Activated B cell treated with CpG ODN at 0.5 μM for 24 hours (primary cell): ENCODE data around the gene GNL2. TPM values are rescaled to one million over a fixed set of nuclear protein-coding genes. Genes with fewer than 3 reads are reported as not detected.
"Not testable (repeated sequence)": the region's sequence is repeated elsewhere in the genome, so short reads cannot be mapped to it uniquely, and the experiment has no call there.

Experiments used
- ATAC-seq: fragments of 200-7000 bp; cut with Tn5 transposase; one replicate; pipeline ENCODE4 v1.10.0; 2021; ENCODE audit warnings: low read depth, mild to moderate bottlenecking, moderate library complexity
- CTCF ChIA-PET: fragments of 350-600 bp; sonication (Branson Sonifier 250); formaldehyde crosslinking; loops from one replicate; lab custom pipeline; 2021; ENCODE audit warnings: antibody characterized with exemption; lab: Charles Lee
- POLR2A ChIA-PET: fragments of 350-600 bp; sonication (Branson Sonifier 250); formaldehyde crosslinking; loops from one replicate; lab custom pipeline; 2021; ENCODE audit warnings: antibody characterized with exemption; lab: Charles Lee
- DNase-seq: peaks from one replicate; pipeline ENCODE4 v3.0.0; 2022
- H3K27ac Mint-ChIP-seq: one replicate; pipeline ENCODE4 v1.8.0; 2020; ENCODE audit warnings: mixed read lengths
- H3K27me3 Mint-ChIP-seq: one replicate; pipeline ENCODE4 v1.8.0; 2021; ENCODE audit warnings: mixed read lengths
- H3K36me3 Mint-ChIP-seq: one replicate; pipeline ENCODE4 v1.8.0; 2021; ENCODE audit warnings: low read depth, mixed read lengths
- H3K4me1 Mint-ChIP-seq: one replicate; pipeline ENCODE4 v1.8.0; 2021; ENCODE audit warnings: mixed read lengths
- H3K4me3 Mint-ChIP-seq: one replicate; pipeline ENCODE4 v1.8.0; 2020; ENCODE audit warnings: mild to moderate bottlenecking, mixed read lengths
- H3K9me3 Mint-ChIP-seq: one replicate; pipeline ENCODE4 v1.8.0; 2020; ENCODE audit warnings: mixed read lengths
- CTCF ChIP-seq: fragments of 200-600 bp; IDR thresholded peaks from one replicate; pipeline ENCODE4 v1.8.0; 2022; ENCODE audit warnings: antibody characterized with exemption, mild to moderate bottlenecking
- intact Hi-C: fragments of 100-400 bp; cut with micrococcal nuclease; formaldehyde crosslinking; loops from one replicate; pipeline ENCODE4 v1.15.1; 2024
- total RNA-seq: library from RNA; stranded (reverse); gene quantifications from 2 replicates; pipeline ENCODE4 v1.2.3, GENCODE V29; 2022

Gene GNL2
- total RNA-seq, 1 donor from 2014 or later = 68.0 TPM

DNA sequence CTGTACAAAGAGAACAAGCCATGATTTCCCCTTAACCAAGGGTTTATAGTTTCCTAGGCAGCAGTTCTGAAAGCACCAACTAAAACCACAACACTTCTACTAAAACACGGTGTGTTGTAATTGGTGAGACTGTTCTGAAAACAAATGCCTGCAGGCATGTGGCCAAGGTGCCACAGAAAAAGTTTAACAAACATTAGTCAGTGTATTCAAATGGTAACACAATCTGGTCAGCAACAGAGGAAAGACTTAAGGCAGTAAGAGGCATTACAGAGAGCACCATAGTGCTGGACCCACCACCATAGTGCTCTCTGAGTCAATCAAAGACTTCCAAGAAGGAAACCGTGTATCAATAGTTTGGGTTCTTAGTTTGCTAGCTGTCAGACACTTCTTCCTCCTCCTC, 58.4 kb downstream of the GNL2 start:
- CTCF ChIA-PET = no interaction called here
- Mint-ChIP-seq H3K4me3 (no peak overlapping the region), H3K9me3 (no peaks in the 10 kb centered on the region), H3K27ac (no peak overlapping the region), H3K27me3 (no peaks in the 10 kb centered on the region), H3K36me3 (peaks cover 75% of the 10 kb centered on the region), H3K4me1 (peaks cover 1% of the 10 kb centered on the region)
- DNase-seq = no peak
- intact Hi-C loops = no loop called here
- TF ChIP-seq CTCF = no peak
- no peak for ATAC-seq
- POLR2A ChIA-PET = no interaction called here

DNA sequence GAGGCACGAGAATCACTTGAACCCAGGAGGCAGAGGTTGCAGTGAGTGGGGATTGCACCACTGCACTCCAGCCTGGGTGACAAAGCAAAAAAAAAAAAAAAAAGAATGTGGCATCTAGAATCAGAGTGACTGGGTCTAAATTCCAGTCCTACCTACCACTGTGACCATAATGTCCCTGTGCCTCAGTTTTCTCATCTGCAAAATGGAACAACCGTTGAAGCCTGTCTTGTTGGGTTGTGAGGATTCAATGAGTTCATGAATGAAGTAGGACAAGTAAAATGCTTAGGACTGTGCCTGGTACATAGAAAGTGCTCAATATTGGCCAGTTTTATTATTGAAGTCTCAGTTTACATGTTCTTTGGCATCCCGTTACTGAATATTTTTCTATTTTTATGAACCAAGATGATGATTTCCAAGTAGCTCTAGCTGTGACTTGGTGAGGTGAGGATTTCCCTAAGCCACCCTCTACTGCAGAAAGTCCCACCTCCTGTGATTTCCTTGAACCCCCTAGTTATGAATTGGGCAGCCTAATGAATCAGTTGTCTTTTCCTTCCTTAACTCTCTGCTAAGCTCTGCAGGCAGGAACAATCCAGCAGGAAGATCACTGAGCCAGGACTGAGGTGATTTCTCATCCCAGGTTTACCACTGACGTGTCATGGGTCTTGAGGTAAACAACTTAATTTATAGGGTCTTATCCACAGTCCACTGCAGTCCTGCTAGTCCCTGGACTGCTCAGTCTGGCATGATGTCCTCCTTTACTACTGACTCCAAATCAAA, 62.2 kb downstream of the GNL2 start:
- Mint-ChIP-seq H3K4me3 (no peak overlapping the region), H3K4me1 (peaks cover 1% of the 10 kb centered on the region), H3K27ac (no peak overlapping the region), H3K27me3 (no peaks in the 10 kb centered on the region), H3K9me3 (no peaks in the 10 kb centered on the region), H3K36me3 (peaks cover 43% of the 10 kb centered on the region)
- POLR2A ChIA-PET = interaction anchor here (1.3 kb wide), 1 partner anchor 20 kb away, joined by 5 read pairs; no protein-coding TSS in a partner anchor
- no peak for TF ChIP-seq CTCF
- intact Hi-C loops = no loop called here
- DNase-seq (no peak), ATAC-seq (no peak)
- CTCF ChIA-PET = no interaction called here

- POLR2A ChIA-PET = interaction anchor here (0.5 kb wide), 1 partner anchor 17 kb away, joined by 3 read pairs; no protein-coding TSS in a partner anchor
- H3K9me3 Mint-ChIP-seq, intact Hi-C loops, H3K4me1 Mint-ChIP-seq, H3K27ac Mint-ChIP-seq, ATAC-seq, DNase-seq, CTCF ChIA-PET, H3K27me3 Mint-ChIP-seq, H3K4me3 Mint-ChIP-seq: not testable (repeated sequence)
- H3K36me3 Mint-ChIP-seq = peaks cover 35% of the 10 kb centered on the region
Measured at GRCh38 chr1:37532418-37533156, 63.1 kb downstream of the GNL2 start.

DNA sequence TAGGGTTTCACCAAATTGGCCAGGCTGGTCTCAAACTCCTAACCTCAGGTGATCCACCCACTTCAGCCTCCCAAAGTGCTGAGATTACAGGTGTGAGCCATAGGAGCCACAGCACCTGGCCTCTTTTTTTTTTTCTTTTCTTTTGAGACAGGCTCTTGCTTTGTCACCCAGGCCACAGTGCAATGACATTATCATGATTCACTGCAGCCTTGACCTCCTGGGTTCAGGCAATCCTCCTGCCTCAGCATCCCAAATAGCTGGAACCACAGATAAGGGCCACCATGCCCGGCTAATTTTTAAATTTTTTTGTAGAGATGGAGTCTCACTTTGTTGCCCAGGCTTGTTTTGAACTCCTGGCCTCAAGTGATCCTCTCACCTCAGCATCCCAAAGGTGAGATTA, 65.8 kb downstream of the GNL2 start:
- H3K4me3 Mint-ChIP-seq, POLR2A ChIA-PET, CTCF ChIA-PET, intact Hi-C loops, H3K4me1 Mint-ChIP-seq, ATAC-seq, H3K9me3 Mint-ChIP-seq, H3K27me3 Mint-ChIP-seq, H3K27ac Mint-ChIP-seq, DNase-seq: not testable (repeated sequence)
- peaks cover 12% of the 10 kb centered on the region for H3K36me3 Mint-ChIP-seq

DNA sequence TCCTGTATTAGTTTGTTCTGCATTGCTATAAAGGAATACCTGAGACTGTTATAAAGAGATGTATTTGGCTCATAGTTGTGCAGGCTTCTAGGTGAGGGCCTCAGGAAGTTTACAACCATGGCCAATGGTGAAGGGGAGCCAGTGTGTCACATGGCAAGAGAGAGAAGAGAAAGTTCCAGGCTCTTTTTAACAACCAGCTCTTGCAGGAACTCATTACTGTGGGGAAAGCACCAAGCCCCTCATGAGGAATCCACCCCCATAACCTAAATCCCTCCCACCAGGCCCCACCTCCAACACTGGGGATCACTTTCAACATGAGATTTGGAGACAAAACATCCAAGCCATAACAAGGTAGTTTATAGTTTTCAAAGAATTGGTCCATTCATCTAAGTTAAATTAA, 76.1 kb downstream of the GNL2 start:
- no peak for TF ChIP-seq CTCF
- intact Hi-C loops = no loop called here
- ATAC-seq (no peak), DNase-seq (no peak)
- Mint-ChIP-seq H3K27me3 (no peaks in the 10 kb centered on the region), H3K4me1 (peaks cover 23% of the 10 kb centered on the region), H3K4me3 (peak overlapping the region; percentile 79), H3K36me3 (no peaks in the 10 kb centered on the region), H3K27ac (peak overlapping the region; percentile 74), H3K9me3 (no peaks in the 10 kb centered on the region)
- POLR2A ChIA-PET = interaction anchor here (0.6 kb wide), 2 partner anchors 40 to 1582 kb away, joined by 4 read pairs; no protein-coding TSS in a partner anchor
- CTCF ChIA-PET = no interaction called here

DNA sequence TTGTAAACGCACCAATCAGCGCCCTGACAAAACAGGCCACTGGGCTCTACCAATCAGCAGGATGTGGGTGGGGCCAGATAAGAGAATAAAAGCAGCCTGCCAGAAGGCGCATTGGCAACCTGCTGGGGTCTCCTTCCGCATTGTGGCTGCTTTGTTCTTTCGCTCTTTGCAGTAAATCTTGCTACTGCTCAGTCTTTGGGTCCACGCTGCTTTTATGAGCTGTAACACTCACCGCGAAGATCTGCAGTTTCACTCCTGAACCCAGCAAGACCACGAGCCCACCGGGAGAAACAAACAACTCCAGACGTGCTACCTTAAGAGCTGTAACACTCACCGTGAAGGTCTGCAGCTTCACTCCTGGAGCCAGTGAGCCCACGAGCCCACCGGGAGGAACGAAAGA, 76.8 kb downstream of the GNL2 start:
- Mint-ChIP-seq H3K4me3 (peak overlapping the region; percentile 79), H3K27ac (peak overlapping the region; percentile 74), H3K4me1 (peaks cover 25% of the 10 kb centered on the region)
- POLR2A ChIA-PET = interaction anchor here (0.6 kb wide), 2 partner anchors 39 to 1581 kb away, joined by 4 read pairs; no protein-coding TSS in a partner anchor
- intact Hi-C loops, H3K27me3 Mint-ChIP-seq, ATAC-seq, DNase-seq, H3K9me3 Mint-ChIP-seq, H3K36me3 Mint-ChIP-seq, CTCF ChIA-PET: not testable (repeated sequence)

GRCh38 chr1:37518241-37518640, 77.5 kb downstream of the GNL2 start:
- H3K27me3 Mint-ChIP-seq, H3K36me3 Mint-ChIP-seq, H3K27ac Mint-ChIP-seq, CTCF ChIA-PET, H3K4me3 Mint-ChIP-seq, DNase-seq, intact Hi-C loops, ATAC-seq, H3K9me3 Mint-ChIP-seq, POLR2A ChIA-PET: not testable (repeated sequence)
- H3K4me1 Mint-ChIP-seq = peaks cover 31% of the 10 kb centered on the region
